Neural progenitor cell (in vitro differentiated cells): ENCODE results near the gene PRR33. TPM values are rescaled to one million over a fixed set of nuclear protein-coding genes. Genes with fewer than 3 reads are reported as not detected.
A peak's percentile ranks its signal among the peaks of the same experiment; 100 is the strongest.

Source experiments
- DNase-seq: peaks from one replicate; pipeline ENCODE4 v3.0.0-alpha.2; 2016; ENCODE audit warnings: low spot score
- H2AFZ ChIP-seq: fragments of 200-600 bp; sonication (generic); replicated peaks from 2 replicates; pipeline ENCODE4 v1.6.1; 2016; ENCODE audit warnings: antibody characterized with exemption
- H3F3A ChIP-seq: fragments of 200-600 bp; sonication (generic); 2 replicates; pipeline ENCODE4 v1.6.1; 2016; ENCODE audit warnings: antibody characterized with exemption, low read depth
- H3K27ac ChIP-seq: fragments of 200-600 bp; sonication (generic); 2 replicates; pipeline ENCODE4 v1.5.1; 2016; ENCODE audit warnings: mild to moderate bottlenecking
- H3K27me3 ChIP-seq: fragments of 200-600 bp; sonication (generic); 2 replicates; pipeline ENCODE4 v1.6.1; 2016; ENCODE audit warnings: mild to moderate bottlenecking, moderate library complexity
- H3K36me3 ChIP-seq: fragments of 200-600 bp; sonication (generic); 2 replicates; pipeline ENCODE4 v1.5.1; 2016
- H3K4me1 ChIP-seq: fragments of 200-600 bp; sonication (generic); 2 replicates; pipeline ENCODE4 v1.6.1; 2016; ENCODE audit warnings: mixed run types
- H3K4me2 ChIP-seq: fragments of 200-600 bp; sonication (generic); 2 replicates; pipeline ENCODE4 v1.6.1; 2016
- H3K4me3 ChIP-seq: fragments of 200-600 bp; sonication (generic); 2 replicates; pipeline ENCODE4 v1.5.1; 2016
- H3K79me2 ChIP-seq: fragments of 200-600 bp; sonication (generic); 2 replicates; pipeline ENCODE4 v1.6.1; 2016; ENCODE audit warnings: low read depth
- H3K9ac ChIP-seq: fragments of 200-600 bp; sonication (generic); 2 replicates; pipeline ENCODE4 v1.6.1; 2016
- H3K9me3 ChIP-seq: fragments of 200-600 bp; sonication (generic); 2 replicates; pipeline ENCODE4 v1.5.1; 2016; ENCODE audit warnings: low read depth
- H4K20me1 ChIP-seq: fragments of 200-600 bp; sonication (generic); 2 replicates; pipeline ENCODE4 v1.6.1; 2016; ENCODE audit warnings: low read depth
- H3K27ac Mint-ChIP-seq: 3 replicates; pipeline ENCODE4 v1.8.0; 2021; ENCODE audit warnings: mixed read lengths
- H3K27me3 Mint-ChIP-seq: 2 replicates; pipeline ENCODE4 v1.8.0; 2022; ENCODE audit warnings: low read depth, mild to moderate bottlenecking, inconsistent platforms, moderate library complexity, mixed read lengths; ENCODE audit not compliant: insufficient read depth
- H3K36me3 Mint-ChIP-seq: 3 replicates; pipeline ENCODE4 v1.8.0; 2021; ENCODE audit warnings: mixed read lengths
- H3K4me1 Mint-ChIP-seq: 3 replicates; pipeline ENCODE4 v1.8.0; 2021; ENCODE audit warnings: mixed read lengths
- H3K4me3 Mint-ChIP-seq: 3 replicates; pipeline ENCODE4 v1.8.0; 2021; ENCODE audit warnings: mild to moderate bottlenecking, moderate library complexity, mixed read lengths
- H3K9me3 Mint-ChIP-seq: 3 replicates; pipeline ENCODE4 v1.8.0; 2020; ENCODE audit warnings: mixed read lengths
- EZH2 ChIP-seq: fragments of 200-600 bp; sonication (generic); IDR thresholded peaks from 2 replicates; pipeline ENCODE4 v1.6.1; 2017; ENCODE audit warnings: antibody characterized with exemption, mild to moderate bottlenecking, moderate library complexity
- EZH2phosphoT487 ChIP-seq: fragments of 200-600 bp; sonication (generic); IDR thresholded peaks from 2 replicates; pipeline ENCODE4 v1.6.1; 2017; ENCODE audit warnings: antibody characterized with exemption
- total RNA-seq: library from RNA; depleted of rRNA; stranded (reverse); fragments of >200 nt; gene quantifications from 2 replicates; pipeline ENCODE4 v1.2.3, GENCODE V29; 2015; ENCODE audit warnings: low replicate concordance
- TF ChIP-seq, protein P1 (sequence below): fragments of 200-600 bp; sonication (generic); IDR thresholded peaks from 2 replicates; pipeline ENCODE4 v1.5.1; 2017; ENCODE audit warnings: antibody characterized with exemption, mild to moderate bottlenecking

PRR33 gene
- total RNA-seq, 1 donor from 2014 or later, result not detected

DNA sequence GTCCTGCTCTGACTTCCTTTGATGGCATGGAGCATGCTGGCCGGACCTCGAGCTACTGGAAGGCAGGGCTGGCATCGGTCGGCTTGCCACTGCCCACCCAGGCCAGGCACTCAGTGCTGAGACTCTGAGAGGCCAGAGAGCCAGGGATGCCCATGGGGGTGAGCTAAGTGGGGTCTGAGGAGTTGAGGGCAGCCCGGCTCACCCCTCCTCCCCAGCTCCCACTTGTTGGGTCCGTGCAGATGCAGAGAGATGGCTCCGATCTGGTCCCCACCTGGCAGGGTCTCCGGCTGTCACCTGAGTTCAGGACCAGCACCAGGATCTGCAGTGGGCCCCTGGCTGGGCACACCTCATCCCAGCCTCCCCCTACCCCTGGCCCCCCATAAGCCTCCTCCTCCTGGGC lies 25.5 kb downstream of the PRR33 start:
- Histone ChIP-seq H3K4me3 (no peak overlapping the region), H3K9me3 (no peaks in the 10 kb centered on the region), H3K9ac (no peak overlapping the region), H3K4me2 (no peak overlapping the region), H4K20me1 (no peaks in the 10 kb centered on the region), H3K27ac (no peak overlapping the region), H3K36me3 (no peaks in the 10 kb centered on the region), H3F3A (no peaks in the 10 kb centered on the region), H3K79me2 (no peaks in the 10 kb centered on the region), H3K4me1 (peaks cover 15% of the 10 kb centered on the region), H2AFZ (no peak overlapping the region), H3K27me3 (peaks cover 18% of the 10 kb centered on the region)
- Mint-ChIP-seq H3K9me3 (no peaks in the 10 kb centered on the region), H3K4me1 (peaks cover 38% of the 10 kb centered on the region), H3K4me3 (no peak overlapping the region), H3K27me3 (peaks cover 14% of the 10 kb centered on the region), H3K27ac (no peak overlapping the region), H3K36me3 (no peaks in the 10 kb centered on the region)
- no peak for TF ChIP-seq EZH2phosphoT487
- TF ChIP-seq, protein P1, sequence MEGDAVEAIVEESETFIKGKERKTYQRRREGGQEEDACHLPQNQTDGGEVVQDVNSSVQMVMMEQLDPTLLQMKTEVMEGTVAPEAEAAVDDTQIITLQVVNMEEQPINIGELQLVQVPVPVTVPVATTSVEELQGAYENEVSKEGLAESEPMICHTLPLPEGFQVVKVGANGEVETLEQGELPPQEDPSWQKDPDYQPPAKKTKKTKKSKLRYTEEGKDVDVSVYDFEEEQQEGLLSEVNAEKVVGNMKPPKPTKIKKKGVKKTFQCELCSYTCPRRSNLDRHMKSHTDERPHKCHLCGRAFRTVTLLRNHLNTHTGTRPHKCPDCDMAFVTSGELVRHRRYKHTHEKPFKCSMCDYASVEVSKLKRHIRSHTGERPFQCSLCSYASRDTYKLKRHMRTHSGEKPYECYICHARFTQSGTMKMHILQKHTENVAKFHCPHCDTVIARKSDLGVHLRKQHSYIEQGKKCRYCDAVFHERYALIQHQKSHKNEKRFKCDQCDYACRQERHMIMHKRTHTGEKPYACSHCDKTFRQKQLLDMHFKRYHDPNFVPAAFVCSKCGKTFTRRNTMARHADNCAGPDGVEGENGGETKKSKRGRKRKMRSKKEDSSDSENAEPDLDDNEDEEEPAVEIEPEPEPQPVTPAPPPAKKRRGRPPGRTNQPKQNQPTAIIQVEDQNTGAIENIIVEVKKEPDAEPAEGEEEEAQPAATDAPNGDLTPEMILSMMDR, result no peak
- no peak for TF ChIP-seq EZH2
- no peak for DNase-seq

DNA sequence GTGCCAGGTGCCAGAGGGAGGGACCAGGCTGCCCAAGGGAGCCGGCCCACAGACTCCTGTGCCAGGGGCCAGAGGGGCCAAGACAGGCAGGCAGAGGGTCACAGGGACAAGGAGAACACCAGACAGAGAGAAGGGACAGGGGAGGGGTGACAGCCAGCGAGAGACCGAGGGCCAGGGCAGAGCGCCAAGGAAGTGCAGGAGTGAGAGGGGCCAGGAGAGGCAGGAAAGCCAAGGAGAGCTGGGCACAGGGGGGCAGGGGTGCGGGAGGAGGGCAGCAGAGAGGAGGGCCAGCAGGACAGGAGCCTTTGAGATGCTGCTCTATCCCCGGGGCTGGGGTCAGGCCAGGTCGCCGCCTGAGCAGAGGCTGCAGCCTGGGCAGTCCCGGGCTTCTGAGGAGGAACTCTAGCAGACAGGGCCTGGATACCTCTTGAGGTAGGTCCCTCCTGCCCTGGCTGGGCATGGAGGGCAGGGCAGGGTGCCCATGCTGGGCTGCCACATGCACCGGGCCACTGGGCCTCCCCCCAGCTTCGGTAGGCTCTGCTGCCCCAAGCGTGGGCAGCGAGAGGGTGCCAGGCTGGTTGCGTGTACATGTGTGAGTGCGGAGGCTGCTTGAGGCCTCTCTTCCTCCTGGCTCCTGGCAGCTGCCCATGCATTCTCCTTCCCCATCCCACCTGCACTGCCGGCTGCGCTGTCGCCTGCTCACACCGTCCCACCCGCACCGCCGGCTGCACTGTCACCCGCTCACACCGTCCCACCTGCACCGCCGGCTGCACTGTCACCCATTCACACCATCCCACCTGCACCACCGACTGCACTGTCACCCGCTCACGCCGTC lies 26.6 kb downstream of the PRR33 start:
- H3K27me3 Mint-ChIP-seq, result peaks cover 12% of the 10 kb centered on the region
- no peaks in the 10 kb centered on the region for H3K36me3 ChIP-seq
- H2AFZ ChIP-seq, result no peak overlapping the region
- H3K4me3 ChIP-seq, result no peak overlapping the region
- H4K20me1 ChIP-seq, result no peaks in the 10 kb centered on the region
- peak; percentile 36 for DNase-seq
- TF ChIP-seq EZH2 (no peak), EZH2phosphoT487 (no peak)
- TF ChIP-seq, protein P1, result no peak
- H3K9me3 ChIP-seq, result no peaks in the 10 kb centered on the region
- no peaks in the 10 kb centered on the region for H3K79me2 ChIP-seq
- H3K4me2 ChIP-seq, result peak overlapping the region; percentile 22
- peaks cover 15% of the 10 kb centered on the region for H3K4me1 ChIP-seq
- no peak overlapping the region for H3K4me3 Mint-ChIP-seq
- H3F3A ChIP-seq, result no peaks in the 10 kb centered on the region
- peaks cover 19% of the 10 kb centered on the region for H3K27me3 ChIP-seq
- H3K4me1 Mint-ChIP-seq, result peaks cover 28% of the 10 kb centered on the region
- peak overlapping the region; percentile 37 for H3K27ac Mint-ChIP-seq
- H3K9ac ChIP-seq, result no peak overlapping the region
- no peak overlapping the region for H3K27ac ChIP-seq
- no peaks in the 10 kb centered on the region for H3K9me3 Mint-ChIP-seq
- no peaks in the 10 kb centered on the region for H3K36me3 Mint-ChIP-seq

DNA sequence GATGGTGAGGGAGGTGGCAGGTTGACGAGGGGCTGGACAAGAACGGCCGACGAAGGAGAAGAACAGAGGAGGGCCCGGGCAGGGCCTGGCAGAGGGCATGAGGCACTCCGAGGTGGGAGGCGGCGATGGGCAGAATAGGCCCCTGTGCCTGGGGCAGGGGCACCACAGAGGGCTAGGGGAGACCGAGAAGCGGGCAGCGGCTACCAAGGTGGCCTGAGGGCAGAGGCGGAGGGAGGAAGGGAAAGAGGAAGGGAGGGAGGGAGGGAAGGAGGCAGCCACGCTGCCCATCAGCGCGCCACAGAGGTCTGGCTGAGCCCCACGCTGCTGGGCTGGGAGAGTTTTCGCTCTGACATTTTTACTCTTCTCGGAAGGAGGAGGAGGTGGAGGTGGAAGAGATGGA lies 27.5 kb downstream of the PRR33 start:
- H3K27ac Mint-ChIP-seq, result peak overlapping the region; percentile 84
- peaks cover 22% of the 10 kb centered on the region for H3K4me1 Mint-ChIP-seq
- no peaks in the 10 kb centered on the region for H3K9me3 ChIP-seq
- H3K36me3 ChIP-seq, result no peaks in the 10 kb centered on the region
- DNase-seq, result no peak
- H3K4me1 ChIP-seq, result peaks cover 15% of the 10 kb centered on the region
- peak overlapping the region; percentile 22 for H3K4me2 ChIP-seq
- H2AFZ ChIP-seq, result no peak overlapping the region
- TF ChIP-seq, protein P1, result no peak
- no peaks in the 10 kb centered on the region for H3K36me3 Mint-ChIP-seq
- H3K9ac ChIP-seq, result no peak overlapping the region
- H3K4me3 Mint-ChIP-seq, result no peak overlapping the region
- no peak overlapping the region for H3K27ac ChIP-seq
- peaks cover 7% of the 10 kb centered on the region for H3K27me3 Mint-ChIP-seq
- no peak overlapping the region for H3K4me3 ChIP-seq
- no peaks in the 10 kb centered on the region for H3F3A ChIP-seq
- H3K79me2 ChIP-seq, result no peaks in the 10 kb centered on the region
- H3K9me3 Mint-ChIP-seq, result no peaks in the 10 kb centered on the region
- peaks cover 14% of the 10 kb centered on the region for H3K27me3 ChIP-seq
- no peaks in the 10 kb centered on the region for H4K20me1 ChIP-seq
